ENCODE measurements around the gene MYOG. TPM values are rescaled to one million over a fixed set of nuclear protein-coding genes. Genes with fewer than 3 reads are reported as not detected.

The MYOG gene
- total and polyA plus RNA-seq, 7 donors, result not detected

- intact Hi-C loops (cut with DNase I), result no loop called here
- Histone ChIP-seq H3K9me3 (no peaks in the 10 kb centered on the region), H3K4me1 (peaks cover 0 to 10% (median 8%) of the 10 kb centered on the region in 4 donors), H3K27me3 (peaks cover 3 to 30% (median 5%) of the 10 kb centered on the region in 3 donors), H3K4me3 (no peak overlapping the region), H3K36me3 (no peaks in the 10 kb centered on the region), H3K27ac (no peak overlapping the region)
- DNase-seq, result no peak
- TF ChIP-seq POLR2AphosphoS5 (IDR thresholded peaks at IDR 0.05) (no peak), EP300 (IDR thresholded peaks at IDR 0.05) (no peak), POLR2A (IDR thresholded peaks at IDR 0.05) (no peak)
- TF ChIP-seq, protein P1, sequence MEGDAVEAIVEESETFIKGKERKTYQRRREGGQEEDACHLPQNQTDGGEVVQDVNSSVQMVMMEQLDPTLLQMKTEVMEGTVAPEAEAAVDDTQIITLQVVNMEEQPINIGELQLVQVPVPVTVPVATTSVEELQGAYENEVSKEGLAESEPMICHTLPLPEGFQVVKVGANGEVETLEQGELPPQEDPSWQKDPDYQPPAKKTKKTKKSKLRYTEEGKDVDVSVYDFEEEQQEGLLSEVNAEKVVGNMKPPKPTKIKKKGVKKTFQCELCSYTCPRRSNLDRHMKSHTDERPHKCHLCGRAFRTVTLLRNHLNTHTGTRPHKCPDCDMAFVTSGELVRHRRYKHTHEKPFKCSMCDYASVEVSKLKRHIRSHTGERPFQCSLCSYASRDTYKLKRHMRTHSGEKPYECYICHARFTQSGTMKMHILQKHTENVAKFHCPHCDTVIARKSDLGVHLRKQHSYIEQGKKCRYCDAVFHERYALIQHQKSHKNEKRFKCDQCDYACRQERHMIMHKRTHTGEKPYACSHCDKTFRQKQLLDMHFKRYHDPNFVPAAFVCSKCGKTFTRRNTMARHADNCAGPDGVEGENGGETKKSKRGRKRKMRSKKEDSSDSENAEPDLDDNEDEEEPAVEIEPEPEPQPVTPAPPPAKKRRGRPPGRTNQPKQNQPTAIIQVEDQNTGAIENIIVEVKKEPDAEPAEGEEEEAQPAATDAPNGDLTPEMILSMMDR (IDR thresholded peaks at IDR 0.05), result no peak
- WGBS, 2 donors, result 19 to 69% methylated on average over 3 of the region's 3 CpGs
These were observed 7.3 kb downstream of the MYOG start for GRCh38 chr1:203078478-203078877.

GRCh38 chr1:203077956-203078355 is 7.9 kb downstream of the MYOG start:
- Histone ChIP-seq H3K27ac (no peak overlapping the region), H3K36me3 (no peaks in the 10 kb centered on the region), H3K4me1 (peaks cover 0 to 10% (median 8%) of the 10 kb centered on the region in 4 donors), H3K9me3 (no peaks in the 10 kb centered on the region), H3K4me3 (no peak overlapping the region), H3K27me3 (peaks cover 3 to 30% (median 5%) of the 10 kb centered on the region in 3 donors)
- intact Hi-C loops (cut with DNase I), result no loop called here
- peak; percentile 27 for DNase-seq
- WGBS, 2 donors, result 89 to 94% methylated on average over 2 of the region's 2 CpGs
- TF ChIP-seq POLR2A (IDR thresholded peaks at IDR 0.05) (no peak), POLR2AphosphoS5 (IDR thresholded peaks at IDR 0.05) (no peak), EP300 (IDR thresholded peaks at IDR 0.05) (no peak)
- TF ChIP-seq, protein P1 (IDR thresholded peaks at IDR 0.05), result no peak

- WGBS, 2 donors, result 89 to 93% methylated on average over 3 of the region's 3 CpGs
- Histone ChIP-seq H3K4me3 (no peak overlapping the region), H3K9me3 (no peaks in the 10 kb centered on the region), H3K4me1 (peaks cover 0 to 10% (median 8%) of the 10 kb centered on the region in 4 donors), H3K27me3 (peaks cover 3 to 28% (median 5%) of the 10 kb centered on the region in 3 donors), H3K27ac (no peak overlapping the region), H3K36me3 (no peaks in the 10 kb centered on the region)
- no peak for TF ChIP-seq POLR2A (IDR thresholded peaks at IDR 0.05)
- no peak for TF ChIP-seq POLR2AphosphoS5 (IDR thresholded peaks at IDR 0.05)
- TF ChIP-seq, protein P1 (IDR thresholded peaks at IDR 0.05), result no peak
- TF ChIP-seq EP300 (IDR thresholded peaks at IDR 0.05), result no peak
- DNase-seq, result peak; percentile 26
- intact Hi-C loops (cut with DNase I), result no loop called here
These were observed 8.4 kb downstream of the MYOG start for GRCh38 chr1:203077367-203077766.

DNA sequence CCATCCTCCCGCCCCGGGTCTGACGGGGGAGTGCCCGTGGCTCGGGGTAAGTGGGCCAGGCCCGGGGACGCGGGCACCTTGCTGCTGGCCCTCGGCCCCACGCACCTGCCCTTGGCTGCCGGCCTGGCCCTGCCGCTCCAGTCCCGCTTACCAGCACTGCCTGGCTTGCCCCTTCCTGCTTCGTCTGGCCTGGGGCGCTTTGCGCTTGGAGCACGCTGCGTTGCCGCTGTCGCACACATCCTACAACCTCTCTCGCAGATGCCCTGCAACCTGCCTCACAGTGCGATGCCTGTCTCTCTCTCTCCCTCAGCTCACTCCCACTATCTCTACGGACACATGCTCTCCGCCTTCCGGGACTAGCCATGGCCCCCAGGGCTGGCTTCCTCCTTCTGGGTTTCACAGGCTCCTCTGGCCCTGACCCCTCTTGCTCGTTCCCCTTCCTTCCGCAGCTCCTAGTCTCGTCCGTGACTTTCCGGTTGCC is 9.7 kb downstream of the MYOG start:
- Histone ChIP-seq H3K27me3 (peaks cover 3 to 16% (median 5%) of the 10 kb centered on the region in 3 donors), H3K36me3 (no peaks in the 10 kb centered on the region), H3K4me3 (peak overlapping the region in 3 of 4 donors; percentile 14 to 42 (median 40)), H3K9me3 (no peaks in the 10 kb centered on the region), H3K27ac (no peak overlapping the region), H3K4me1 (peaks cover 0 to 10% (median 8%) of the 10 kb centered on the region in 4 donors)
- peak; percentile 65 for DNase-seq
- TF ChIP-seq POLR2A (IDR thresholded peaks at IDR 0.05) (no peak), EP300 (IDR thresholded peaks at IDR 0.05) (no peak), POLR2AphosphoS5 (IDR thresholded peaks at IDR 0.05) (no peak)
- TF ChIP-seq, protein P1 (IDR thresholded peaks at IDR 0.05), result no peak
- WGBS, 2 donors, result 30 to 37% methylated on average over 30 of the region's 30 CpGs
- intact Hi-C loops (cut with DNase I), result no loop called here
